ENCODE results near the gene IL17B. TPM values are rescaled to one million over a fixed set of nuclear protein-coding genes. Genes with fewer than 3 reads are reported as not detected.

Gene IL17B
- total and polyA plus RNA-seq, 2 of the 13 experiments (the other 11 are each of a cell fraction or from before 2014, with no cell fraction given): 0.29 to 2.6 TPM

DNA sequence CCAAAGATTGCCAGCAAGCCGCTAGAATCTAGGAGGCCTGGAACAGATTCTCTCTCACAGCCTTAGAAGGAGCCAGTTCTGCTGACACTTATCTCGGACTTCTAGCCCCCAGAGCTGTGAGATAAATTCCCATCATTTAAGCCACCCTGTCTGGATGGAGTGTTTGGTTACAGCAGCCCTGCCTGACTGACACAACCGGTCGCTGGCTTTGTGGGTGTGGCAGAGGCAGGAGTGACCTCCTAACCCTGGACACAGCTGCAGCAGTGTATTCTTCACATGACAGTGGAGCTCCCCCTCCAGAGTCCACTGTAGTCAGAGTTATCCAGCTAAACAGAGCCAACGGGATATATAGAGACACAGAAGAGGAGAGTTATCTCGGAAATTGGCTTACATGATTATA lies 21.2 kb upstream of the IL17B start (continued):
- TF ChIP-seq ZNF562 (CRISPR knock-in tag; IDR thresholded peaks at IDR 0.05; ENCODE audit: borderline replicate concordance) (no peak), SP2 (CRISPR knock-in tag; IDR thresholded peaks at IDR 0.05) (no peak), KLF11 (CRISPR knock-in tag; IDR thresholded peaks at IDR 0.05) (no peak), ESRRA (CRISPR knock-in tag; IDR thresholded peaks at IDR 0.05; ENCODE audit: low read depth) (no peak), MAZ (IDR thresholded peaks at IDR 0.05; ENCODE audit: borderline replicate concordance, low read depth, low read length) (no peak), MAZ (CRISPR knock-in tag; IDR thresholded peaks at IDR 0.05; ENCODE audit: low read depth) (no peak), ARNT2 (CRISPR knock-in tag; IDR thresholded peaks at IDR 0.05; ENCODE audit: low read depth) (no peak), ATAD3A (CRISPR knock-in tag; IDR thresholded peaks at IDR 0.05) (no peak), KLF12 (CRISPR knock-in tag; IDR thresholded peaks at IDR 0.05; ENCODE audit: borderline replicate concordance) (no peak), USF2 (IDR thresholded peaks at IDR 0.05; ENCODE audit: low read depth, low read length) (no peak), USF2 (CRISPR knock-in tag; IDR thresholded peaks at IDR 0.05; ENCODE audit: borderline replicate concordance) (no peak), SNAPC4 (CRISPR knock-in tag; IDR thresholded peaks at IDR 0.05) (no peak), ZNF839 (CRISPR knock-in tag; IDR thresholded peaks at IDR 0.05; ENCODE audit: borderline replicate concordance) (no peak), ZNF644 (CRISPR knock-in tag; IDR thresholded peaks at IDR 0.05; ENCODE audit: low read depth) (no peak), HMG20A (CRISPR knock-in tag; IDR thresholded peaks at IDR 0.05; ENCODE audit: borderline replicate concordance) (no peak), PITX1 (CRISPR knock-in tag; IDR thresholded peaks at IDR 0.05) (no peak), ZFYVE20 (CRISPR knock-in tag; IDR thresholded peaks at IDR 0.05; ENCODE audit: borderline replicate concordance, low read depth) (no peak), ZFAT (CRISPR knock-in tag; conservative IDR thresholded peaks at IDR 0.05) (no peak), NCOA2 (CRISPR knock-in tag; IDR thresholded peaks at IDR 0.05) (no peak)
